Measurements from ENCODE around the gene STK38.

- no peak for TF ChIP-seq CTCF (conservative IDR thresholded peaks at IDR 0.05; ENCODE audit: low read length)
- no peak for TF ChIP-seq EZH2phosphoT487 (IDR thresholded peaks at IDR 0.05; ENCODE audit: borderline replicate concordance)
These were observed 23.0 kb upstream of the STK38 start for GRCh38 chr6:36570264-36570663.

All from Loucy (cell line).